CD4-positive, alpha-beta T cell (primary cell): ENCODE data around the gene DNAH6. TPM values are rescaled to one million over a fixed set of nuclear protein-coding genes. Genes with fewer than 3 reads are reported as not detected.
"Not testable (repeated sequence)": the region's sequence is repeated elsewhere in the genome, so short reads cannot be mapped to it uniquely, and the experiment has no call there.

ENCODE experiments used
- ATAC-seq: fragments of 200-7000 bp; cut with Tn5 transposase; one replicate; pipeline ENCODE4 v1.10.0; 2022; ENCODE audit warnings: mild to moderate bottlenecking; ENCODE audit not compliant: poor library complexity
- CTCF ChIA-PET: fragments of 350-600 bp; sonication (Branson Sonifier 250); formaldehyde crosslinking; loops from one replicate; lab custom pipeline; 2021; ENCODE audit warnings: antibody characterized with exemption, inconsistent platforms; lab: Charles Lee
- POLR2A ChIA-PET: fragments of 350-600 bp; sonication (Branson Sonifier 250); formaldehyde crosslinking; loops from one replicate; lab custom pipeline; 2021; ENCODE audit warnings: antibody characterized with exemption, inconsistent platforms; lab: Charles Lee
- DNase-seq, 14 experiments: peaks; one replicate each; pipeline ENCODE4 v3.0.0-alpha.2; 2013 to 2020; ENCODE audit warnings: mixed read lengths in 2 of 14
- H3K27ac ChIP-seq, 2 donors: one replicate each; pipeline versions ENCODE4 v1.5.1 to v1.7.0; 2013; ENCODE audit warnings: low read length in 2 of 2, low read depth in 1 of 2, mild to moderate bottlenecking in 1 of 2
- H3K27me3 ChIP-seq, 2 experiments: 1 replicate in 1 of 2; 2 replicates in 1 of 2; pipeline versions ENCODE4 v1.6.1 to v1.7.0; 2013; ENCODE audit warnings: low read length in 2 of 2, control low read depth in 1 of 2, mild to moderate bottlenecking in 1 of 2, moderate library complexity in 1 of 2; ENCODE audit not compliant: insufficient read depth in 2 of 2, control insufficient read depth in 1 of 2
- H3K36me3 ChIP-seq: one replicate; pipeline ENCODE4 v1.6.1; 2013; ENCODE audit warnings: low read length, control low read depth; ENCODE audit not compliant: insufficient read depth
- H3K4me1 ChIP-seq: one replicate; pipeline ENCODE4 v1.6.1; 2013; ENCODE audit warnings: low read length, control low read depth; ENCODE audit not compliant: insufficient read depth
- H3K4me3 ChIP-seq: one replicate; pipeline ENCODE4 v1.5.1; 2013; ENCODE audit warnings: mild to moderate bottlenecking, low read length, moderate library complexity
- H3K9me3 ChIP-seq, 2 experiments: 1 replicate in 1 of 2; 2 replicates in 1 of 2; pipeline versions ENCODE4 v1.6.1 to v1.7.0; 2013; ENCODE audit warnings: low read length in 2 of 2, mild to moderate bottlenecking in 2 of 2, control low read depth in 1 of 2, moderate library complexity in 1 of 2; ENCODE audit not compliant: control insufficient read depth in 1 of 2, insufficient read depth in 1 of 2
- H3K27ac Mint-ChIP-seq: one replicate; pipeline ENCODE4 v1.8.0; 2020; ENCODE audit warnings: mixed read lengths
- H3K27me3 Mint-ChIP-seq: one replicate; pipeline ENCODE4 v1.8.0; 2021; ENCODE audit warnings: mixed read lengths
- H3K36me3 Mint-ChIP-seq: one replicate; pipeline ENCODE4 v1.8.0; 2021; ENCODE audit warnings: low read depth, mixed read lengths
- H3K4me1 Mint-ChIP-seq: one replicate; pipeline ENCODE4 v1.8.0; 2021; ENCODE audit warnings: low read depth, mixed read lengths
- H3K4me3 Mint-ChIP-seq: one replicate; pipeline ENCODE4 v1.8.0; 2020; ENCODE audit warnings: mild to moderate bottlenecking, mixed read lengths
- H3K9me3 Mint-ChIP-seq: one replicate; pipeline ENCODE4 v1.8.0; 2020; ENCODE audit warnings: mixed read lengths
- CTCF ChIP-seq: fragments of 200-600 bp; IDR thresholded peaks from one replicate; pipeline ENCODE4 v1.8.0; 2022; ENCODE audit warnings: antibody characterized with exemption, mild to moderate bottlenecking
- intact Hi-C, 2 experiments: fragments of 100-400 bp; cut with DNase I in 1 of 2; cut with micrococcal nuclease in 1 of 2; formaldehyde crosslinking; loops; one replicate each; pipeline versions ENCODE4 v1.15.1 to v1.9.0; 2023 to 2025; cut with DNase I, micrococcal nuclease
- total RNA-seq, 174 experiments: library from RNA in 2 of 174; stranded (reverse) in 2 of 174; gene quantifications; one replicate each; pipeline ENCODE4 v1.2.3 and lab custom pipeline; 2021 to 2026

The DNAH6 gene
- total RNA-seq, 2 experiments from 2014 or later: 0.59 to 1.2 TPM

- no peak overlapping the region for H3K4me3 ChIP-seq
- CTCF ChIA-PET: interaction anchor here (1.2 kb wide), 1 partner anchor 158 kb away, joined by 3 read pairs; no protein-coding TSS in a partner anchor
- no peaks in the 10 kb centered on the region for H3K4me1 ChIP-seq
- Mint-ChIP-seq H3K4me3 (no peak overlapping the region), H3K4me1 (peaks cover 18% of the 10 kb centered on the region), H3K27me3 (no peaks in the 10 kb centered on the region), H3K27ac (no peak overlapping the region), H3K36me3 (peaks cover 45% of the 10 kb centered on the region), H3K9me3 (peaks cover 13% of the 10 kb centered on the region)
- TF ChIP-seq CTCF: no peak
- ATAC-seq: no peak
- H3K9me3 ChIP-seq: peaks cover 10 to 28% of the 10 kb centered on the region in 2 experiments
- POLR2A ChIA-PET: no interaction called here
- no peak overlapping the region for H3K27ac ChIP-seq
- DNase-seq: no peak
- no peaks in the 10 kb centered on the region for H3K27me3 ChIP-seq
- H3K36me3 ChIP-seq: no peaks in the 10 kb centered on the region
- intact Hi-C loops: no loop called here
Observed at GRCh38 chr2:84768840-84769239, 252.5 kb downstream of the DNAH6 start.

DNA sequence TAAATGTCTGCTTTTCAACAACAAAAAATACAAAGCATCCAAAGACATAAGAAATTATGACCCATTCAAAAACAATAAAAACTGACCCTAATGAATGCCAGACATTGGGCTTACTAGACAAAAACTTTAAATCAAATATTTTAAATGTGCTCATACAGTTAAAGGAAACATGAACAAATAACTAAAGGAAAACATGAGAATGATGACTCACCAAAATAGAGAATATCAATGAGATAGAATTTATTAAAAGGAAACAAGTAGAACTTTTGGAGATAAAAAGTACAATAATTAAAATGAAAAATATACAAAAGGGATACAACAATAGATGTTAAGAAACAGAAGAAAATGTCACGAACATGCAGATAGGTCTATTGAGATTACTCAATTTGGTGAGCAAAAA lies 254.0 kb downstream of the DNAH6 start:
- Histone ChIP-seq H3K27ac (no peak overlapping the region), H3K36me3 (no peaks in the 10 kb centered on the region), H3K4me3 (no peak overlapping the region), H3K4me1 (no peaks in the 10 kb centered on the region), H3K27me3 (no peaks in the 10 kb centered on the region), H3K9me3 (peaks cover 10 to 33% of the 10 kb centered on the region in 2 experiments)
- Mint-ChIP-seq H3K9me3 (peaks cover 21% of the 10 kb centered on the region), H3K36me3 (peaks cover 59% of the 10 kb centered on the region), H3K4me3 (no peak overlapping the region), H3K27me3 (no peaks in the 10 kb centered on the region), H3K27ac (no peak overlapping the region), H3K4me1 (peaks cover 18% of the 10 kb centered on the region)
- ATAC-seq (no peak), DNase-seq (no peak)
- intact Hi-C loops: no loop called here
- TF ChIP-seq CTCF: no peak
- CTCF ChIA-PET: interaction anchor here (0.9 to 1.2 kb wide), 2 partner anchors 35 to 156 kb away, joined by 3 read pairs; no protein-coding TSS in a partner anchor
- POLR2A ChIA-PET: interaction anchor here (0.6 kb wide), 1 partner anchor 72 kb away, joined by 3 read pairs; no protein-coding TSS in a partner anchor

DNA sequence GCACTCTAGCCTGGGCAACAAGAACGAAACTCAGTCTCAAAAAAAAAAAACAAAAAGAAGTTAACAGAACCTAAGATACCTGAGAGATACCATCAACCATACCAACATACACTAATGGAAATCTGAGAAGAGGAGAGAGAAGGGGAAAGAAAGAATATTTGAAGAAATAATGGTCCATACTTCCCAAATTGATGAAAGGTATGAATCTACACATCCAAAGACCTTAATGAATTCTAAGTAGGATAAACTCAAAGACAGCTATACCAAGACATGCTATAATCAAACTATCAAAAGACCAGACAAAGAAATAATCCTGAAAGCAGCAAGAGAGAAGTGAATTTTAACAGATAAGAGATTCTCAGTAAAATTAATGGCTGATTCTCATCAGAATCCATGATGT lies 255.0 kb downstream of the DNAH6 start:
- H3K4me3 Mint-ChIP-seq: no peak overlapping the region
- peaks cover 10 to 33% of the 10 kb centered on the region in 2 experiments for H3K9me3 ChIP-seq
- H3K4me1 ChIP-seq: no peaks in the 10 kb centered on the region
- peaks cover 69% of the 10 kb centered on the region for H3K36me3 Mint-ChIP-seq
- H3K9me3 Mint-ChIP-seq: peaks cover 25% of the 10 kb centered on the region
- no peak overlapping the region for H3K27ac ChIP-seq
- peaks cover 18% of the 10 kb centered on the region for H3K4me1 Mint-ChIP-seq
- ChIA-PET POLR2A (no interaction called here), CTCF (no interaction called here)
- no peak for TF ChIP-seq CTCF
- no peaks in the 10 kb centered on the region for H3K36me3 ChIP-seq
- H3K27ac Mint-ChIP-seq: no peak overlapping the region
- no peaks in the 10 kb centered on the region for H3K27me3 Mint-ChIP-seq
- no peak for ATAC-seq
- no peak for DNase-seq
- intact Hi-C loops: no loop called here
- H3K4me3 ChIP-seq: no peak overlapping the region
- H3K27me3 ChIP-seq: no peaks in the 10 kb centered on the region

DNA sequence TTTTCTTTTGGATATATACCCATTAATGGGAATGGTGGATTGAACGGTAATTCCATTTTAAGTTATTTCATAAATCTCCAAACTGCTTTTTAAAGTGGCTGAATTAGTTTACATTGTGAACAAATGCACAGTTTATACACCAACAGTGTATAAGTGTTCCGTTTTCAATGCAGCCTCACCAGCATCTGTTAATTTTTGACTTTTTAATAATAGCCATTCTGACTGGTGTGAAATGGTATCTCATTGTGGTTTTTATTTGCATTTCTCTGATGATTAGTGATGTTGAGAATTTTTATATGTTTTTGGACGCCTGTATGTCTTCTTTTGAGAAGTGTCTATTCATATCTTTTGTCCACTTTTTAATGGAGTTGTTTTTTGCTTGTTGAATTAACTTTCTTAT lies 257.3 kb downstream of the DNAH6 start:
- Histone ChIP-seq H3K9me3 (peaks cover 10 to 33% of the 10 kb centered on the region in 2 experiments), H3K4me1 (peaks cover 12% of the 10 kb centered on the region)
- H3K27me3 Mint-ChIP-seq, H3K4me3 ChIP-seq, POLR2A ChIA-PET, DNase-seq, H3K27ac Mint-ChIP-seq, H3K36me3 ChIP-seq, CTCF ChIA-PET, ATAC-seq, H3K27ac ChIP-seq, H3K27me3 ChIP-seq, intact Hi-C loops, H3K4me3 Mint-ChIP-seq: not testable (repeated sequence)
- Mint-ChIP-seq H3K4me1 (peaks cover 18% of the 10 kb centered on the region), H3K36me3 (peaks cover 63% of the 10 kb centered on the region), H3K9me3 (peaks cover 27% of the 10 kb centered on the region)
